Measurements from ENCODE around the gene CLMP. TPM values are rescaled to one million over a fixed set of nuclear protein-coding genes. Genes with fewer than 3 reads are reported as not detected.

CLMP gene
- total RNA-seq, 6 experiments from 2014 or later = 126 to 201 (median 138) TPM

DNA sequence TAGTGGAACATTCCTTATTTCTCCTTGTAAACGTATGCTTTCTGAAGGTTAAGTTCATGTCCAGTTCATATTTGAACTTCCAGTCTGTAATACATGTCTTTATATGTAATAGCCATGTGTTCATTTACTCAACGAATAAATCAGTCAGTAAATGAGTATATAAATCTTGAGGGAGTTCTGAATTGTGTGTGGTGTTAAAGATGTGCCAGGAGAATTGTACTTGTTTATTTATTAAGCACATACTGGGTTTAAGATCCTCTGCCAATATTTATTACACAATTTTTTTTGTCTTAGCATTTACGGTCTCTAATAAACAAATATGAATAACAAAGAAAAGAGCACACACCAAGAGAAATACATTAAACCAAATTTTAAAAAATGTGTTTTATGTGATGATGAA, 26.5 kb upstream of the CLMP start:
- peaks cover 4% of the 10 kb centered on the region; the same call in 1 of the 2 replicates for H3K9me3 Mint-ChIP-seq
- H3K27me3 Mint-ChIP-seq (ENCODE audit: insufficient read depth) = no peaks in the 10 kb centered on the region; the same call in 1 of the 2 replicates
- no peak overlapping the region for H3K4me3 Mint-ChIP-seq
- H3K27ac Mint-ChIP-seq = no peak overlapping the region
- H3K36me3 Mint-ChIP-seq (ENCODE audit: low read depth) = peaks cover 18% of the 10 kb centered on the region
- no peak for DNase-seq
- H3K4me1 Mint-ChIP-seq (ENCODE audit: low read depth) = peaks cover 28% of the 10 kb centered on the region
- TF ChIP-seq, protein P1, sequence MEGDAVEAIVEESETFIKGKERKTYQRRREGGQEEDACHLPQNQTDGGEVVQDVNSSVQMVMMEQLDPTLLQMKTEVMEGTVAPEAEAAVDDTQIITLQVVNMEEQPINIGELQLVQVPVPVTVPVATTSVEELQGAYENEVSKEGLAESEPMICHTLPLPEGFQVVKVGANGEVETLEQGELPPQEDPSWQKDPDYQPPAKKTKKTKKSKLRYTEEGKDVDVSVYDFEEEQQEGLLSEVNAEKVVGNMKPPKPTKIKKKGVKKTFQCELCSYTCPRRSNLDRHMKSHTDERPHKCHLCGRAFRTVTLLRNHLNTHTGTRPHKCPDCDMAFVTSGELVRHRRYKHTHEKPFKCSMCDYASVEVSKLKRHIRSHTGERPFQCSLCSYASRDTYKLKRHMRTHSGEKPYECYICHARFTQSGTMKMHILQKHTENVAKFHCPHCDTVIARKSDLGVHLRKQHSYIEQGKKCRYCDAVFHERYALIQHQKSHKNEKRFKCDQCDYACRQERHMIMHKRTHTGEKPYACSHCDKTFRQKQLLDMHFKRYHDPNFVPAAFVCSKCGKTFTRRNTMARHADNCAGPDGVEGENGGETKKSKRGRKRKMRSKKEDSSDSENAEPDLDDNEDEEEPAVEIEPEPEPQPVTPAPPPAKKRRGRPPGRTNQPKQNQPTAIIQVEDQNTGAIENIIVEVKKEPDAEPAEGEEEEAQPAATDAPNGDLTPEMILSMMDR (IDR thresholded peaks at IDR 0.05) = no peak

DNA sequence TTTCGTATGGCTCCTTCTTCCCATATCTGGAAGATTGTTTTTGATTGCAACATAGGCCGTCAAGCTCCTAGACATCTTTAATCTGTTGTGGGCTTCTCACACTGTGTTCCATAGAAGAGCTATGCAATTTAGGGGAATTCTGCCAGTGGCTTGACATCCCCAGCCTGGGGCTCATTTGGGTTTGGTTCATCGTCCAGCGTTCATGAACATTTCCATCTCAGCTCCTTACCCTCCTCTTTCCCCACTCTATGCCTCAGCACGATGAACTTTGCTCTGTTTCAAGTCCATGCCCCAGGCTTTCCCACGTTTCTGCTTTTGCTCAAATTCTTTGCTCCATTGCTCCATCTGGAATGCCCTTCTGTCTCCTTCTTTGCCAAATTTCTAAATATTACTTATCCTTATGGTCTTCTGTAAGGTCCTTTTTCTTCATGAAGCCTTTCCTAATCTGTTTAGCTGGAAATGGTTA, 26.1 kb upstream of the CLMP start:
- Mint-ChIP-seq H3K27me3 (ENCODE audit: insufficient read depth) (no peaks in the 10 kb centered on the region; the same call in 1 of the 2 replicates), H3K4me3 (no peak overlapping the region), H3K27ac (no peak overlapping the region), H3K36me3 (ENCODE audit: low read depth) (peaks cover 18% of the 10 kb centered on the region), H3K4me1 (ENCODE audit: low read depth) (peaks cover 28% of the 10 kb centered on the region), H3K9me3 (peaks cover 4% of the 10 kb centered on the region; the same call in 1 of the 2 replicates)
- TF ChIP-seq, protein P1 (IDR thresholded peaks at IDR 0.05) = no peak
- no peak for DNase-seq

DNA sequence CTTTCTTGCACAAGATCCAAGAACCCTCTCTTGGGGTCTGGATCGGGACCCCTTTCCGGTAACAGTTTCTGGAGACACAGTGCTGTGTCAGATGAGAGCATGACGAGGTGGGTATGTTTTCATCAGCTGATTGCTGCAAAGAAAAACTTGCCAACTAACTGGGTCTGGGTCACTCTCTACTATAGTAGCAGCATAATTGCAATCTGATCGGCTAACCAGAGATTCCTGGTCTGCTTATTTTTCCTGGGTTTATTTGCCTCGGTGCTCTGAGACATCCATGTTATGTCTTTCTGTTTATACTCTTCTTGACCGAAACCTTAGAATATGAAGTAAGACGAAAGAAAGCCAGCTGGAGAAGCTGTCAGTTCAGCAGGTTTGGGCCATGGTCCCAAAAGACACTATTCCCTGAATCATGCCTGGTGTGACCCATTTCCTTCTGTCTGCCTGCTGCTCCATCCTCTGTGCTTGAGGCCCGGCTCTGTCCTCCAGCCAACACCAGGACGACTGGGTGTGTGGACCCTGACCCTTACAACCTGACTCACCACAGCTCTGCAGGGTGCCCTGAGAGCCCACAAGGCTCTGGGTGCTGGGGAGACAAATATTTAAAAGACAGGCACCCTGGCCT, 24.1 kb upstream of the CLMP start:
- Mint-ChIP-seq H3K4me3 (peak overlapping the region; percentile 73), H3K4me1 (ENCODE audit: low read depth) (peaks cover 22% of the 10 kb centered on the region), H3K27ac (peak overlapping the region; percentile 92), H3K9me3 (peaks cover 4% of the 10 kb centered on the region; the same call in 1 of the 2 replicates), H3K27me3 (ENCODE audit: insufficient read depth) (no peaks in the 10 kb centered on the region; the same call in 1 of the 2 replicates), H3K36me3 (ENCODE audit: low read depth) (peaks cover 18% of the 10 kb centered on the region)
- no peak for DNase-seq
- TF ChIP-seq, protein P1 (IDR thresholded peaks at IDR 0.05) = no peak

DNA sequence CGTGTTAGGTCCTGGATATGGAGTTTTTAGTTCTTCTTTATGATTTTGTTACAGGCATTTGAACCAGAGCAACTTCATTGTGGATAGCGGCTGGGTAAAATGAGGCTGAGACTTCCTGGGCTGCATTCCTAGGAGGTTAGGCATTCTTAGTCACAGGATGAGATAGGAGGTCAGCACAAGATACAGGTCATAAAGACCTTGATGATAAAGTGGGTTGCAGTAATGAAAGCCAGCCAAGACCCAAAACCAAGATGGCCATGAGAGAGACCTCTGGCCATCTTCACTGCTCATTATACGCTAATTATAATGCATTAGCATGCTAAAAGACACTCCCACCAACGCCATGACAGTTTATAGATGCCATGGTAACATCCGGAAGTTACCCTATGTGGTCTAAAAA, 23.4 kb upstream of the CLMP start:
- H3K36me3 Mint-ChIP-seq (ENCODE audit: low read depth) = peaks cover 18% of the 10 kb centered on the region
- H3K4me1 Mint-ChIP-seq (ENCODE audit: low read depth) = peaks cover 22% of the 10 kb centered on the region
- H3K9me3 Mint-ChIP-seq = peaks cover 4% of the 10 kb centered on the region; the same call in 1 of the 2 replicates
- H3K27ac Mint-ChIP-seq = peak overlapping the region; percentile 92
- H3K27me3 Mint-ChIP-seq (ENCODE audit: insufficient read depth) = no peaks in the 10 kb centered on the region; the same call in 1 of the 2 replicates
- TF ChIP-seq, protein P1 (IDR thresholded peaks at IDR 0.05) = no peak
- H3K4me3 Mint-ChIP-seq = peak overlapping the region; percentile 42
- DNase-seq = peak; percentile 16

DNA sequence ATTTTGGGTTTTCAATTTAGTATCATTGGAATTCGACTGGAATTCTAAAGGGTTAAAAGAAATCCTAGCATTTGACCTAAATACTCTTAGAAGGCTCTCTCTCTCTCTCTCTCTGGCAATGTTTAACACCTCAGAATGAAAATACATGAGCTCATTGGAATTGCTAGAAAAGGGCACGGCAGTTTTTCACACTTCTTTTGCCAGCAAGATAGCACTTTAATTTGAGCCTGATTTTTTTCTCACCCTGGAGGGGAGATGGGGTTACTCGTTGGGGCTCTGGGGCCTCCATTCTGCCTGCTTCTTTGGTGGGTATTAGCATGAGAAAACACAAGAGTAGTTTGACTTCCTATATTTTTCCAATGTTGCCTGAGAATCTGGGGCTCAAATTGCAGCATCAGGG, 22.8 kb upstream of the CLMP start:
- Mint-ChIP-seq H3K27ac (peak overlapping the region; percentile 92), H3K36me3 (ENCODE audit: low read depth) (peaks cover 15% of the 10 kb centered on the region), H3K9me3 (peaks cover 4% of the 10 kb centered on the region; the same call in 1 of the 2 replicates), H3K27me3 (ENCODE audit: insufficient read depth) (no peaks in the 10 kb centered on the region; the same call in 1 of the 2 replicates), H3K4me1 (ENCODE audit: low read depth) (peaks cover 22% of the 10 kb centered on the region), H3K4me3 (no peak overlapping the region; the same call in 1 of the 2 replicates)
- TF ChIP-seq, protein P1 (IDR thresholded peaks at IDR 0.05) = no peak
- DNase-seq = no peak

Data from HFFc6 (cell line).